Breast epithelium (tissue), 3 donors: ENCODE data around the gene CRACDL.

Experiments
- POLR2A ChIP-seq: fragments of 450-650 bp; IDR thresholded peaks from one replicate; pipeline ENCODE4 v1.6.1; 2016; ENCODE audit warnings: antibody characterized with exemption, mild to moderate bottlenecking, moderate library complexity
- POLR2AphosphoS5 ChIP-seq, 3 donors: sonication (generic); formaldehyde crosslinking; IDR thresholded peaks; one replicate each; pipeline ENCODE4 v1.6.1; 2017; ENCODE audit warnings: antibody characterized with exemption in 3 of 3
- TF ChIP-seq, protein P1 (sequence below), 3 donors: fragments of 450-650 bp; IDR thresholded peaks; one replicate each; pipeline ENCODE4 v1.5.1; 2016 to 2017; ENCODE audit warnings: antibody characterized with exemption in 3 of 3, mild to moderate bottlenecking in 3 of 3, moderate library complexity in 3 of 3

DNA sequence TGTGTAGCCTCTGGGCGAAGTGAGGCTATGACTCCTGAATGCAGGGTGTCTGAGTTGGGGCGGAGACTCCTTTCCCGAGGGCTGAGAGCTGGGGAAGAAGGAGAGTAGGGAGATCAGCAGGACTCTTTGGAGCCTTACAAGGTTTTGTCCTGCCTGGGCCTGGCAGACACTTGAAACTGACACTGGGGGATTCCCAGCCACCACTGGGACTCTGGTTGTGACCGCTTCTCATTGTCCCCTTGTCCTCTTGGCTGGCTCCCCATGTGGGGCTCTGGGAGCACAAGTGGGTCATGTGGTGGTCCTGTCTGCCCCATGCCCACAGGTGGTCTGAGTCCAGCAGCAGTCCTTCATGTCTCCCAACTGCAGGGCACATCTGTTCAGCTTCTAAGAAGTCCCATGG is 126.9 kb downstream of the CRACDL start:
- TF ChIP-seq POLR2A (no peak), POLR2AphosphoS5 (IDR thresholded peaks at IDR 0.05) (no peak)
- TF ChIP-seq, protein P1, sequence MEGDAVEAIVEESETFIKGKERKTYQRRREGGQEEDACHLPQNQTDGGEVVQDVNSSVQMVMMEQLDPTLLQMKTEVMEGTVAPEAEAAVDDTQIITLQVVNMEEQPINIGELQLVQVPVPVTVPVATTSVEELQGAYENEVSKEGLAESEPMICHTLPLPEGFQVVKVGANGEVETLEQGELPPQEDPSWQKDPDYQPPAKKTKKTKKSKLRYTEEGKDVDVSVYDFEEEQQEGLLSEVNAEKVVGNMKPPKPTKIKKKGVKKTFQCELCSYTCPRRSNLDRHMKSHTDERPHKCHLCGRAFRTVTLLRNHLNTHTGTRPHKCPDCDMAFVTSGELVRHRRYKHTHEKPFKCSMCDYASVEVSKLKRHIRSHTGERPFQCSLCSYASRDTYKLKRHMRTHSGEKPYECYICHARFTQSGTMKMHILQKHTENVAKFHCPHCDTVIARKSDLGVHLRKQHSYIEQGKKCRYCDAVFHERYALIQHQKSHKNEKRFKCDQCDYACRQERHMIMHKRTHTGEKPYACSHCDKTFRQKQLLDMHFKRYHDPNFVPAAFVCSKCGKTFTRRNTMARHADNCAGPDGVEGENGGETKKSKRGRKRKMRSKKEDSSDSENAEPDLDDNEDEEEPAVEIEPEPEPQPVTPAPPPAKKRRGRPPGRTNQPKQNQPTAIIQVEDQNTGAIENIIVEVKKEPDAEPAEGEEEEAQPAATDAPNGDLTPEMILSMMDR (IDR thresholded peaks at IDR 0.05) = no peak
